Astrocyte (in vitro differentiated cells and primary cell): Measurements from ENCODE around the gene GJC1.

Source experiments
- CTCF ChIP-seq: IDR thresholded peaks from 2 replicates; pipeline ENCODE4 v1.5.1; 2011; ENCODE audit warnings: low read depth, mild to moderate bottlenecking, inconsistent platforms, low read length, moderate library complexity; ENCODE audit not compliant: insufficient read depth
- EZH2 ChIP-seq: IDR thresholded peaks from 2 replicates; pipeline ENCODE4 v1.6.1; 2012; ENCODE audit warnings: mild to moderate bottlenecking, low read length, inconsistent platforms; ENCODE audit not compliant: insufficient read depth

GRCh38 chr17:44827863-44828262, 2.2 kb downstream of the GJC1 start:
- TF ChIP-seq CTCF (no peak), EZH2 (no peak)
